Endothelial cell of umbilical vein (primary cell): Measurements from ENCODE around the gene SLC16A7. TPM values are rescaled to one million over a fixed set of nuclear protein-coding genes. Genes with fewer than 3 reads are reported as not detected.

Source experiments
- BruUV-seq: library from RNA; stranded (reverse); fragments of 400-500 nt; replicated peaks from 2 replicates; lab custom pipeline; 2021; lab: Mats Ljungman, UMichigan
- CTCF ChIA-PET: fragments of 300-600, 350-600 bp; sonication (Branson Sonifier 250); formaldehyde crosslinking; loops from one replicate; lab custom pipeline; 2021; ENCODE audit warnings: antibody characterized with exemption, inconsistent platforms; lab: Charles Lee
- POLR2A ChIA-PET: fragments of 300-600, 350-600 bp; sonication (Branson Sonifier 250); formaldehyde crosslinking; loops from one replicate; lab custom pipeline; 2021; ENCODE audit warnings: antibody characterized with exemption, inconsistent platforms; lab: Charles Lee
- DNase-seq: peaks from one replicate; pipeline ENCODE4 v3.0.0-alpha.2; 2011; ENCODE audit warnings: low read depth, low spot score
- FAIRE-seq: peaks from 2 replicates; lab custom pipeline; 2011; peaks lifted over from hg19 to GRCh38; lab: Jason Lieb, UNC
- H2AFZ ChIP-seq: 2 replicates; pipeline ENCODE4 v1.6.0; 2012; ENCODE audit warnings: low read depth, low read length, control low read depth, inconsistent platforms
- H3K27ac ChIP-seq: 2 replicates; pipeline ENCODE4 v1.5.1; 2011; ENCODE audit warnings: low read depth, mild to moderate bottlenecking, control low read depth, low read length, moderate library complexity; ENCODE audit not compliant: insufficient read depth
- H3K27me3 ChIP-seq, 2 experiments: 2 replicates each; pipeline versions ENCODE4 v1.6.0 to v1.6.1; 2011; ENCODE audit warnings: low read length in 2 of 2, mixed read lengths in 1 of 2; ENCODE audit not compliant: control insufficient read depth in 2 of 2, insufficient read depth in 2 of 2
- H3K36me3 ChIP-seq, 2 experiments: 2 replicates in 1 of 2; 3 replicates in 1 of 2; pipeline ENCODE4 v1.5.1; 2011; ENCODE audit warnings: low read length in 2 of 2, mild to moderate bottlenecking in 1 of 2, moderate library complexity in 1 of 2; ENCODE audit not compliant: control insufficient read depth in 2 of 2, insufficient read depth in 2 of 2; ENCODE audit errors: extremely low read depth in 1 of 2
- H3K4me1 ChIP-seq: 3 replicates; pipeline ENCODE4 v1.5.1; 2011; ENCODE audit warnings: mild to moderate bottlenecking, low read length; ENCODE audit not compliant: control insufficient read depth, insufficient read depth; ENCODE audit errors: extremely low read depth
- H3K4me2 ChIP-seq: 2 replicates; pipeline ENCODE4 v1.6.1; 2011; ENCODE audit warnings: low read length, control low read depth, mixed read lengths; ENCODE audit not compliant: insufficient read depth
- H3K4me3 ChIP-seq, 3 experiments: fragments of 200-600 bp in 1 of 3; sonication (generic), shearing (Covaris generic) in 1 of 3; replicated peaks in 1 of 3; 2 replicates each; pipeline ENCODE4 v1.5.1; 2011 to 2016; ENCODE audit warnings: control low read depth in 3 of 3, low read length in 3 of 3, mild to moderate bottlenecking in 2 of 3, inconsistent platforms in 1 of 3, low read depth in 1 of 3, moderate library complexity in 1 of 3; ENCODE audit not compliant: insufficient read depth in 1 of 3
- H3K79me2 ChIP-seq: 2 replicates; pipeline ENCODE4 v1.6.0; 2012; ENCODE audit warnings: low read length, inconsistent platforms; ENCODE audit not compliant: control insufficient read depth, insufficient read depth
- H3K9ac ChIP-seq: replicated peaks from 2 replicates; pipeline ENCODE3; 2011; ENCODE audit warnings: low read length, control low read depth; ENCODE audit not compliant: insufficient read depth; ENCODE audit errors: extremely low read depth
- H3K9me1 ChIP-seq: replicated peaks from 3 replicates; pipeline ENCODE4 v1.6.0; 2011; ENCODE audit warnings: mild to moderate bottlenecking, low read length; ENCODE audit not compliant: control insufficient read depth, insufficient read depth; ENCODE audit errors: extremely low read depth
- H3K9me3 ChIP-seq: replicated peaks from 2 replicates; pipeline ENCODE4 v1.5.1; 2012; ENCODE audit warnings: low read length, inconsistent platforms; ENCODE audit not compliant: control insufficient read depth, insufficient read depth
- H4K20me1 ChIP-seq: replicated peaks from 2 replicates; pipeline ENCODE3; 2011; ENCODE audit warnings: mild to moderate bottlenecking, low read length; ENCODE audit not compliant: control insufficient read depth, insufficient read depth; ENCODE audit errors: extremely low read depth
- EZH2 ChIP-seq: IDR thresholded peaks from 2 replicates; pipeline ENCODE4 v1.6.1; 2012; ENCODE audit warnings: borderline replicate concordance, low read depth, mild to moderate bottlenecking, moderate library complexity, low read length, inconsistent platforms; ENCODE audit not compliant: severe bottlenecking
- FOS ChIP-seq: IDR thresholded peaks from 2 replicates; pipeline ENCODE4 v1.6.1; 2011; ENCODE audit warnings: mild to moderate bottlenecking, low read length, moderate library complexity, borderline replicate concordance; ENCODE audit not compliant: insufficient read depth
- GATA2 ChIP-seq: IDR thresholded peaks from 2 replicates; pipeline ENCODE4 v1.7.0; 2011; ENCODE audit warnings: low read depth, mild to moderate bottlenecking, moderate library complexity, mixed read lengths, low read length; ENCODE audit not compliant: insufficient read length, insufficient read depth
- JUN ChIP-seq: IDR thresholded peaks from 2 replicates; pipeline ENCODE4 v1.6.1; 2011; ENCODE audit warnings: borderline replicate concordance, low read depth; ENCODE audit not compliant: insufficient read length, insufficient read depth
- POLR2A ChIP-seq: IDR thresholded peaks from 2 replicates; pipeline ENCODE4 v1.6.1; 2012; ENCODE audit warnings: low read depth, mild to moderate bottlenecking, control low read depth, low read length
- POLR2AphosphoS5 ChIP-seq: IDR thresholded peaks from 2 replicates; pipeline ENCODE4 v1.6.1; 2012; ENCODE audit warnings: low read depth, mild to moderate bottlenecking, control low read depth, low read length, moderate library complexity; ENCODE audit not compliant: insufficient read depth
- dilution Hi-C: fragments of 300-500 bp; cut with MboI; formaldehyde crosslinking; loops from one replicate; pipeline ENCODE4 v1.15.0; 2019; ENCODE audit warnings: low sequenced_read_pairs; ENCODE audit not compliant: extremely low pct_ligation_motif_present
- intact Hi-C: fragments of 100-400 bp; cut with micrococcal nuclease; formaldehyde crosslinking; loops from one replicate; pipeline ENCODE4 v1.10.0; 2022
- polyA plus RNA-seq, 4 experiments: library from polyadenylated mRNA; depleted of rRNA in 3 of 4; stranded (reverse) in 3 of 4; unstranded in 1 of 4; fragments of >200 nt; gene quantifications; 2 replicates each; pipeline versions ENCODE4 v1.2.1 to v1.2.3, GENCODE V29; 2011 to 2012; ENCODE audit warnings: missing spikeins in 1 of 4
- total RNA-seq: library from RNA; stranded (reverse); gene quantifications from 2 replicates; pipeline ENCODE4 v1.2.3, GENCODE V29; 2021
- TF ChIP-seq, protein P1 (sequence below), 2 donors: IDR thresholded peaks; 1 replicate in 1 of 2; 2 replicates in 1 of 2; pipeline ENCODE4 v1.5.1; 2011; ENCODE audit warnings: low read length in 2 of 2, mild to moderate bottlenecking in 2 of 2, moderate library complexity in 2 of 2, control low read depth in 1 of 2, inconsistent platforms in 1 of 2, low read depth in 1 of 2; ENCODE audit not compliant: insufficient read depth in 1 of 2; ENCODE audit errors: extremely low read depth in 1 of 2

SLC16A7 gene
- total and polyA plus RNA-seq, 2 donors (not counting 3 experiments of a cell fraction or from before 2014, with no cell fraction given) = 2.9 to 8.9 TPM

GRCh38 chr12:59736786-59737185 lies 141.0 kb downstream of the SLC16A7 start:
- H3K36me3 ChIP-seq = no peaks in the 10 kb centered on the region
- H3K27ac ChIP-seq = no peak overlapping the region
- FAIRE-seq = peak; percentile 73
- intact Hi-C loops (no loop called here), dilution Hi-C loops (no loop called here)
- peak; percentile 64 for DNase-seq
- peaks cover 7% of the 10 kb centered on the region for H3K4me1 ChIP-seq
- H3K9me3 ChIP-seq = no peaks in the 10 kb centered on the region
- no peaks in the 10 kb centered on the region for H4K20me1 ChIP-seq
- no peak overlapping the region for H2AFZ ChIP-seq
- no peaks in the 10 kb centered on the region for H3K79me2 ChIP-seq
- BruUV-seq = no TSS peak
- H3K4me2 ChIP-seq = no peak overlapping the region
- H3K9ac ChIP-seq = no peak overlapping the region
- ChIA-PET CTCF (interaction anchor here (1.1 kb wide), 1 partner anchor 18 kb away, joined by 4 read pairs; no protein-coding TSS in a partner anchor), POLR2A (no interaction called here)
- no peaks in the 10 kb centered on the region for H3K9me1 ChIP-seq
- H3K27me3 ChIP-seq = no peaks in the 10 kb centered on the region
- TF ChIP-seq EZH2 (no peak), FOS (peak; percentile 43), POLR2AphosphoS5 (no peak), JUN (no peak), GATA2 (peak; percentile 91), POLR2A (no peak)
- TF ChIP-seq, protein P1, sequence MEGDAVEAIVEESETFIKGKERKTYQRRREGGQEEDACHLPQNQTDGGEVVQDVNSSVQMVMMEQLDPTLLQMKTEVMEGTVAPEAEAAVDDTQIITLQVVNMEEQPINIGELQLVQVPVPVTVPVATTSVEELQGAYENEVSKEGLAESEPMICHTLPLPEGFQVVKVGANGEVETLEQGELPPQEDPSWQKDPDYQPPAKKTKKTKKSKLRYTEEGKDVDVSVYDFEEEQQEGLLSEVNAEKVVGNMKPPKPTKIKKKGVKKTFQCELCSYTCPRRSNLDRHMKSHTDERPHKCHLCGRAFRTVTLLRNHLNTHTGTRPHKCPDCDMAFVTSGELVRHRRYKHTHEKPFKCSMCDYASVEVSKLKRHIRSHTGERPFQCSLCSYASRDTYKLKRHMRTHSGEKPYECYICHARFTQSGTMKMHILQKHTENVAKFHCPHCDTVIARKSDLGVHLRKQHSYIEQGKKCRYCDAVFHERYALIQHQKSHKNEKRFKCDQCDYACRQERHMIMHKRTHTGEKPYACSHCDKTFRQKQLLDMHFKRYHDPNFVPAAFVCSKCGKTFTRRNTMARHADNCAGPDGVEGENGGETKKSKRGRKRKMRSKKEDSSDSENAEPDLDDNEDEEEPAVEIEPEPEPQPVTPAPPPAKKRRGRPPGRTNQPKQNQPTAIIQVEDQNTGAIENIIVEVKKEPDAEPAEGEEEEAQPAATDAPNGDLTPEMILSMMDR (IDR thresholded peaks at IDR 0.05; ENCODE audit: extremely low read depth in 1 of 2, insufficient read depth in 1 of 2, low read depth in 1 of 2, low read length in 2 of 2) = no peak
- no peak overlapping the region for H3K4me3 ChIP-seq
